ENCODE measurements around the gene PERCC1.

Gene PERCC1

GRCh38 chr16:1387331-1387730 lies 43.5 kb upstream of the PERCC1 start:
- no peak overlapping the region for H3K9ac ChIP-seq
- no peaks in the 10 kb centered on the region for H3K27me3 ChIP-seq (ENCODE audit: control insufficient read depth, insufficient read depth, low read length)
- no peaks in the 10 kb centered on the region for H3K9me3 ChIP-seq (ENCODE audit: control insufficient read depth, low read length)
- H3K4me2 ChIP-seq (ENCODE audit: low read length), result no peak overlapping the region
- TF ChIP-seq CTCF (IDR thresholded peaks at IDR 0.05), result no peak
- no peak overlapping the region for H3K27ac ChIP-seq
- H3K4me1 ChIP-seq, result no peaks in the 10 kb centered on the region
- no peak overlapping the region for H2AFZ ChIP-seq
- H3K79me2 ChIP-seq, result peaks cover 2% of the 10 kb centered on the region
- no peaks in the 10 kb centered on the region for H3K36me3 ChIP-seq (ENCODE audit: control insufficient read depth, insufficient read depth, low read length)
- H3K4me3 ChIP-seq (ENCODE audit: low read depth, low read length), result no peak overlapping the region

GRCh38 chr16:1389762-1390161 lies 41.1 kb upstream of the PERCC1 start:
- H3K27ac ChIP-seq, result no peak overlapping the region
- H3K79me2 ChIP-seq, result peaks cover 2% of the 10 kb centered on the region
- no peak for TF ChIP-seq CTCF (IDR thresholded peaks at IDR 0.05)
- no peak overlapping the region for H3K4me3 ChIP-seq (ENCODE audit: low read depth, low read length)
- H2AFZ ChIP-seq, result no peak overlapping the region
- H3K36me3 ChIP-seq (ENCODE audit: control insufficient read depth, insufficient read depth, low read length), result no peaks in the 10 kb centered on the region
- no peak overlapping the region for H3K4me2 ChIP-seq (ENCODE audit: low read length)
- no peaks in the 10 kb centered on the region for H3K9me3 ChIP-seq (ENCODE audit: control insufficient read depth, low read length)
- H3K9ac ChIP-seq, result no peak overlapping the region
- no peaks in the 10 kb centered on the region for H3K27me3 ChIP-seq (ENCODE audit: control insufficient read depth, insufficient read depth, low read length)
- H3K4me1 ChIP-seq, result no peaks in the 10 kb centered on the region

- Histone ChIP-seq H3K4me2 (ENCODE audit: low read length) (no peak overlapping the region), H2AFZ (no peak overlapping the region), H3K4me3 (ENCODE audit: low read depth, low read length) (no peak overlapping the region), H3K27ac (no peak overlapping the region), H3K9me3 (ENCODE audit: control insufficient read depth, low read length) (no peaks in the 10 kb centered on the region), H3K4me1 (no peaks in the 10 kb centered on the region), H3K27me3 (ENCODE audit: control insufficient read depth, insufficient read depth, low read length) (no peaks in the 10 kb centered on the region), H3K9ac (no peak overlapping the region), H3K36me3 (ENCODE audit: control insufficient read depth, insufficient read depth, low read length) (no peaks in the 10 kb centered on the region), H3K79me2 (peaks cover 2% of the 10 kb centered on the region)
- TF ChIP-seq CTCF (IDR thresholded peaks at IDR 0.05), result no peak
These were observed 40.6 kb upstream of the PERCC1 start for GRCh38 chr16:1390239-1390779.

- Histone ChIP-seq H3K4me2 (ENCODE audit: low read length) (no peak overlapping the region), H3K4me3 (ENCODE audit: low read depth, low read length) (no peak overlapping the region), H3K9me3 (ENCODE audit: control insufficient read depth, low read length) (no peaks in the 10 kb centered on the region), H3K9ac (no peak overlapping the region), H3K27ac (no peak overlapping the region), H2AFZ (no peak overlapping the region), H3K79me2 (peaks cover 4% of the 10 kb centered on the region), H3K4me1 (no peaks in the 10 kb centered on the region), H3K27me3 (ENCODE audit: control insufficient read depth, insufficient read depth, low read length) (no peaks in the 10 kb centered on the region), H3K36me3 (ENCODE audit: control insufficient read depth, insufficient read depth, low read length) (no peaks in the 10 kb centered on the region)
- no peak for TF ChIP-seq CTCF (IDR thresholded peaks at IDR 0.05)
These were observed 38.1 kb upstream of the PERCC1 start for GRCh38 chr16:1392826-1393225.

GRCh38 chr16:1393613-1394176 lies 37.2 kb upstream of the PERCC1 start:
- Histone ChIP-seq H3K79me2 (peaks cover 7% of the 10 kb centered on the region), H3K36me3 (ENCODE audit: control insufficient read depth, insufficient read depth, low read length) (no peaks in the 10 kb centered on the region), H3K4me1 (no peaks in the 10 kb centered on the region), H3K27ac (no peak overlapping the region), H3K4me3 (ENCODE audit: low read depth, low read length) (no peak overlapping the region), H3K9me3 (ENCODE audit: control insufficient read depth, low read length) (no peaks in the 10 kb centered on the region), H2AFZ (no peak overlapping the region), H3K9ac (no peak overlapping the region), H3K4me2 (ENCODE audit: low read length) (no peak overlapping the region), H3K27me3 (ENCODE audit: control insufficient read depth, insufficient read depth, low read length) (no peaks in the 10 kb centered on the region)
- TF ChIP-seq CTCF (IDR thresholded peaks at IDR 0.05), result no peak

All from parathyroid adenoma (tissue), 2 donors.